Mucosa of gallbladder (tissue), 1 donor: ENCODE data around the gene SLC12A5. TPM values are rescaled to one million over a fixed set of nuclear protein-coding genes. Genes with fewer than 3 reads are reported as not detected.

Experiments used
- DNase-seq: peaks from one replicate; pipeline ENCODE4 v3.0.0-alpha.2; 2020; ENCODE audit warnings: low spot score
- total RNA-seq: library from RNA; stranded (reverse); gene quantifications from one replicate; pipeline ENCODE4 v1.2.1, GENCODE V29; 2021
- donor health status: DM: no; HTN: no; CAD: no.

Gene SLC12A5
- total RNA-seq, 1 donor from 2014 or later = 0.32 TPM

DNA sequence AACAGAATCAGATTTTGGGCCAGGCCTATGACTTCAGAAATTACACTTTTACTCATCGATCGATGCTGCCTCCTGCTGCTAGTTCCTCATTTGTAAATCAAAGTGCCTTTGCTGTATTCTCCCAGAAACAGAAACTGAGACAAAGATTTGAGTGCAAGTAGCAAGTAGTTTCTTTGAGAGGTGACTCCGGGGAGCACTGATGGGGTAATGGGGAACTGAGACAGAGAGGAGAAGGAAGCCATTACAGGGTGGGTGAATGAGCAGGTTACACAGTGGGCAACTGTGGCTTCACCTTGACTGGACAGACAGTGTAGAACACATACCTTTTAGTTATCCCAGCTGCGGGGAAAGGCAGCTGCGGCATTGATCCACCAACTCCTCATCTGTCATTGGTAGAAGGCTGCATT, 79.4 kb downstream of the SLC12A5 start:
- DNase-seq = no peak

DNA sequence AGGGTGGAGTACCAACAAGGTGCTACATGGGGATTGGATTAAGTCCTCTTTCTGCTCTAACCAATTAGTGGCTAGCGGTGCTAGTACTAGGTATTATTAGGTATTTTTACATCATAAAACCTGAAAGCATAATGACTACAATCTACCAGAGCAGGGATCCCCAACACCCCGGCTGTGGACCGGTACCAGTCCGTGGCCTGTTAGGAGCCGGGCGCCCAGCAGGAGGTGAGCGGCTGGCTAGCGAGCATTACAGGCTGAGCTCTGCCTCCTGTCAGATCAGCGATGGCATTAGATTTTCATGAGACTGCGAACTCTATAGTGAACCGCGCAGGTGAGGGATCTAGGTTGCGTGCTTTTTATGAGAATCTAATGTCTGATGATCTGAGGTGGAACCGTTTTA, 80.0 kb downstream of the SLC12A5 start:
- no peak for DNase-seq

Other genes starting within 250 kb of the SLC12A5 start
- 1.8 TPM for gene WFDC3, start 237.3 kb upstream of the SLC12A5 start, total RNA-seq
- 26.4 TPM for gene DNTTIP1, start 237.3 kb upstream of the SLC12A5 start, total RNA-seq
- gene UBE2C, start 216.6 kb upstream of the SLC12A5 start, total RNA-seq = 2.9 TPM
- gene TNNC2, start 201.9 kb upstream of the SLC12A5 start, total RNA-seq = 0.81 TPM
- 34.6 TPM for gene SNX21, start 195.4 kb upstream of the SLC12A5 start, total RNA-seq
- 35.7 TPM for gene ACOT8, start 171.8 kb upstream of the SLC12A5 start, total RNA-seq
- gene ZSWIM3, start 171.6 kb upstream of the SLC12A5 start, total RNA-seq = 4.7 TPM
- gene ZSWIM1, start 148.0 kb upstream of the SLC12A5 start, total RNA-seq = 14.6 TPM
- 2.8 TPM for gene SPATA25, start 141.6 kb upstream of the SLC12A5 start, total RNA-seq
- gene NEURL2, start 138.0 kb upstream of the SLC12A5 start, total RNA-seq = 5.9 TPM
- gene CTSA, start 137.9 kb upstream of the SLC12A5 start, total RNA-seq = 153 TPM
- gene PLTP, start 117.1 kb upstream of the SLC12A5 start, total RNA-seq = 111 TPM
- gene PCIF1, start 94.5 kb upstream of the SLC12A5 start, total RNA-seq = 29.3 TPM
- gene ZNF335, start 57.0 kb upstream of the SLC12A5 start, total RNA-seq = 19.4 TPM
- 0.52 TPM for gene MMP9, start 20.3 kb upstream of the SLC12A5 start, total RNA-seq
- gene NCOA5, start 60.7 kb downstream of the SLC12A5 start, total RNA-seq = 27.0 TPM
- 15.8 TPM for gene CD40, start 89.1 kb downstream of the SLC12A5 start, total RNA-seq